Measurements from ENCODE around the gene CAB39.

Gene CAB39

DNA sequence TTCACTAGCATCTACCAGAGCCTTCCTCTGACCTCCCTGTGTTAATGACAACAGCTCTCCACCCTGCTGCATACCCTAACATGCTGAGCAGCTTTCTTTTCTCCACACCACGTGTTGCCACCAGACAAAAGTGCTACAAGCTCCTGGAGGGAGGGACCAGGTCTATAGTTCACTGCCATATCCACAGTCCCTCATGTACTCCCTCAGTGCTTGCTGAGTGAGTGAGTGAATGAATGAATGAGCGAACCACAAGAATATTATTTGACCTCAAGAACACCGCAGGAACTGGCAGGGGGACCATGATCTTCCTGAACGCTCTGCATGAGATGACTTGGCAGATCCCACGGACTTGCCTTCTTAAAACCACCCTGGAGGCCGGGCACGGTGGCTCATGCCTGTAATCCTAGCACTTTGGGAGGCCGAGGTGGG is 47.4 kb upstream of the CAB39 start:
- H4K20me1 ChIP-seq (ENCODE audit: insufficient read depth, low read length) = no peaks in the 10 kb centered on the region
- H3K4me3 ChIP-seq (ENCODE audit: low read depth in 1 of 2, low read length in 2 of 2) = no peak overlapping the region
- TF ChIP-seq EZH2 (IDR thresholded peaks at IDR 0.05; ENCODE audit: borderline replicate concordance, low read depth, low read length, severe bottlenecking) = no peak
- TF ChIP-seq, protein P1, sequence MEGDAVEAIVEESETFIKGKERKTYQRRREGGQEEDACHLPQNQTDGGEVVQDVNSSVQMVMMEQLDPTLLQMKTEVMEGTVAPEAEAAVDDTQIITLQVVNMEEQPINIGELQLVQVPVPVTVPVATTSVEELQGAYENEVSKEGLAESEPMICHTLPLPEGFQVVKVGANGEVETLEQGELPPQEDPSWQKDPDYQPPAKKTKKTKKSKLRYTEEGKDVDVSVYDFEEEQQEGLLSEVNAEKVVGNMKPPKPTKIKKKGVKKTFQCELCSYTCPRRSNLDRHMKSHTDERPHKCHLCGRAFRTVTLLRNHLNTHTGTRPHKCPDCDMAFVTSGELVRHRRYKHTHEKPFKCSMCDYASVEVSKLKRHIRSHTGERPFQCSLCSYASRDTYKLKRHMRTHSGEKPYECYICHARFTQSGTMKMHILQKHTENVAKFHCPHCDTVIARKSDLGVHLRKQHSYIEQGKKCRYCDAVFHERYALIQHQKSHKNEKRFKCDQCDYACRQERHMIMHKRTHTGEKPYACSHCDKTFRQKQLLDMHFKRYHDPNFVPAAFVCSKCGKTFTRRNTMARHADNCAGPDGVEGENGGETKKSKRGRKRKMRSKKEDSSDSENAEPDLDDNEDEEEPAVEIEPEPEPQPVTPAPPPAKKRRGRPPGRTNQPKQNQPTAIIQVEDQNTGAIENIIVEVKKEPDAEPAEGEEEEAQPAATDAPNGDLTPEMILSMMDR (IDR thresholded peaks at IDR 0.05; ENCODE audit: borderline replicate concordance, extremely low read depth, low read length, poor library complexity, severe bottlenecking) = no peak
- H3K79me2 ChIP-seq (ENCODE audit: insufficient read depth, low read length) = no peaks in the 10 kb centered on the region
- no peak for DNase-seq
- no peak overlapping the region for H3K4me2 ChIP-seq (ENCODE audit: insufficient read depth, low read length)
- ATAC-seq (ENCODE audit: insufficient read depth, low read depth) = no peak
- H3K9me3 ChIP-seq (ENCODE audit: insufficient read depth, low read length, severe bottlenecking) = no peaks in the 10 kb centered on the region
- H2AFZ ChIP-seq (ENCODE audit: low read depth, low read length) = no peak overlapping the region
- H3K36me3 ChIP-seq (ENCODE audit: insufficient read depth, low read length) = no peaks in the 10 kb centered on the region
- H3K27ac ChIP-seq (ENCODE audit: low read length) = no peak overlapping the region
- H3K27me3 ChIP-seq (ENCODE audit: insufficient read depth, low read length, poor library complexity) = no peaks in the 10 kb centered on the region
- no peaks in the 10 kb centered on the region for H3K4me1 ChIP-seq (ENCODE audit: insufficient read depth, low read length)
- no peak overlapping the region for H3K9ac ChIP-seq (ENCODE audit: low read depth, low read length)

DNA sequence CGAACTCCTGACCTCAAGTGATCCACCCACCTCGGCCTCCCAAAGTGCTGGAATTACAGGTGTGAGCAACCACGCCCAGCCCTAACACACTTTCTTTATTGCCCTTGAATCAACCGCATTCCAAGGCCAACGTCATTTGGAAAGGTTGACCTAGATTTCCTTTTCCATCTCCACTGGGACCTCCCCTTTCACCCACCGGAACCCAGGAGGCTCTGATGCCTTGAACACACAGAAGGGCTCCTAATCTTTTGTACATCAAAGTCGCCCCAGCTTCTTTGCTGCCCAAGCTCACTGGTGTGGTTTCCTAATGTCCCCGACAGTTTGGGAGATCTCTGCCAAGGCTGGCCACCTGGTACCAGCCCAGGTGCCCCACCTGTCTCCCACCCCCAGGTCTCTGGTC is 46.2 kb upstream of the CAB39 start:
- TF ChIP-seq, protein P1 (IDR thresholded peaks at IDR 0.05; ENCODE audit: borderline replicate concordance, extremely low read depth, low read length, poor library complexity, severe bottlenecking) = no peak
- no peak for TF ChIP-seq EZH2 (IDR thresholded peaks at IDR 0.05; ENCODE audit: borderline replicate concordance, low read depth, low read length, severe bottlenecking)
- Histone ChIP-seq H3K9me3 (ENCODE audit: insufficient read depth, low read length, severe bottlenecking) (no peaks in the 10 kb centered on the region), H3K4me3 (ENCODE audit: low read depth in 1 of 2, low read length in 2 of 2) (no peak overlapping the region), H3K4me2 (ENCODE audit: insufficient read depth, low read length) (no peak overlapping the region), H3K27me3 (ENCODE audit: insufficient read depth, low read length, poor library complexity) (no peaks in the 10 kb centered on the region), H3K4me1 (ENCODE audit: insufficient read depth, low read length) (no peaks in the 10 kb centered on the region), H3K27ac (ENCODE audit: low read length) (no peak overlapping the region), H4K20me1 (ENCODE audit: insufficient read depth, low read length) (no peaks in the 10 kb centered on the region), H3K9ac (ENCODE audit: low read depth, low read length) (no peak overlapping the region), H2AFZ (ENCODE audit: low read depth, low read length) (no peak overlapping the region), H3K36me3 (ENCODE audit: insufficient read depth, low read length) (no peaks in the 10 kb centered on the region), H3K79me2 (ENCODE audit: insufficient read depth, low read length) (no peaks in the 10 kb centered on the region)
- DNase-seq (no peak), ATAC-seq (ENCODE audit: insufficient read depth, low read depth) (no peak)

DNA sequence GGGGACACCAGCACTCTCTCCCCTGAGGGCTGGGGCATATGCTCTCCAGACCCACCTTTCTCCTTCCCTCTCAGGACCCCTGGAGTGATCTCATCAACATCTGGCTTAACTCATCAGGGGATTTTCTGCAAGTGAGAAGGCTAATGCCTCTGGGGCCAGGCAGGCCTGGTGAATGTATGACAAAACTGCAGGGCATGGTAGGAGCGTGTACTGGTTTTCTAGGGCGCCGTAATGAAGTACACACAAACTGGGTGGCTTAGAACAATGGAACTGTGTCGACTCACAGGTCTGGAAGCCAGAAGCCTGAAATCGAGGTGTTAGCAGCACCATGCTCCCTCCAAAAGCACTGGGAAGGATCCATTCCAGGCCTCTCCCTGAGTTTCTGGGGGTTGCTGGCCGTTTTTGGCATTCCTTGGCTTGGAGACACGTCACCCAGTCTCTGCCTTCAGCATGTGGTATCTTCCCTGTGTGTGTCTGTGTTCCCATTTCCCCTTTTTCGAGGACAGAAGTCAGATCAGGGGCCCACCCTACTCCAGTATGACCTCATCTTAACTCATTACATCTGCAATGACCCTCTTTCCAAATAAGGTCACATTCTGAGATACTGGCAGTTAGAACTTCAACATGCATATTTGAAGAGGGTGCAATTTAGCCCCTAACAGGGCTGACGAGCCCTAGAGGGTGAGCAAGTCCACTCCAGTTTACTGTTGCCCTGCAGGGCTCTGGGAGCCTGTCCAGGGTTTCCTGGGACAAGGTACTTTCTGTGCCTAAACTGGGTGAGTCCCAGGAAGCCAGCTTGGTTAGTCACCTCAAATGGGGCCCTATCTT is 45.5 kb upstream of the CAB39 start:
- H3K4me3 ChIP-seq (ENCODE audit: low read depth in 1 of 2, low read length in 2 of 2) = no peak overlapping the region
- H2AFZ ChIP-seq (ENCODE audit: low read depth, low read length) = no peak overlapping the region
- no peak for DNase-seq
- no peaks in the 10 kb centered on the region for H3K9me3 ChIP-seq (ENCODE audit: insufficient read depth, low read length, severe bottlenecking)
- H3K36me3 ChIP-seq (ENCODE audit: insufficient read depth, low read length) = no peaks in the 10 kb centered on the region
- no peaks in the 10 kb centered on the region for H3K27me3 ChIP-seq (ENCODE audit: insufficient read depth, low read length, poor library complexity)
- no peak overlapping the region for H3K27ac ChIP-seq (ENCODE audit: low read length)
- no peaks in the 10 kb centered on the region for H4K20me1 ChIP-seq (ENCODE audit: insufficient read depth, low read length)
- no peak overlapping the region for H3K4me2 ChIP-seq (ENCODE audit: insufficient read depth, low read length)
- ATAC-seq (ENCODE audit: insufficient read depth, low read depth) = no peak
- no peaks in the 10 kb centered on the region for H3K4me1 ChIP-seq (ENCODE audit: insufficient read depth, low read length)
- no peaks in the 10 kb centered on the region for H3K79me2 ChIP-seq (ENCODE audit: insufficient read depth, low read length)
- TF ChIP-seq, protein P1 (IDR thresholded peaks at IDR 0.05; ENCODE audit: borderline replicate concordance, extremely low read depth, low read length, poor library complexity, severe bottlenecking) = no peak
- TF ChIP-seq EZH2 (IDR thresholded peaks at IDR 0.05; ENCODE audit: borderline replicate concordance, low read depth, low read length, severe bottlenecking) = no peak
- H3K9ac ChIP-seq (ENCODE audit: low read depth, low read length) = no peak overlapping the region
